ENCODE data around the gene XXYLT1.

Gene XXYLT1

GRCh38 chr3:195036974-195037373 is 234.0 kb downstream of the XXYLT1 start:
- DNase-seq = no peak

GRCh38 chr3:195036574-195036973 is 234.4 kb downstream of the XXYLT1 start:
- no peak for DNase-seq

GRCh38 chr3:195036203-195036505 is 234.8 kb downstream of the XXYLT1 start:
- no peak for DNase-seq

- peak; percentile 26 for DNase-seq
Measured at GRCh38 chr3:195035345-195036202, 235.4 kb downstream of the XXYLT1 start.

- DNase-seq = no peak
Measured at GRCh38 chr3:195034541-195034940, 236.4 kb downstream of the XXYLT1 start.

- DNase-seq = no peak
Measured at GRCh38 chr3:195034101-195034500, 236.9 kb downstream of the XXYLT1 start.

- DNase-seq = no peak
Measured at GRCh38 chr3:195033531-195034091, 237.3 kb downstream of the XXYLT1 start.

- no peak for DNase-seq
Measured at GRCh38 chr3:195032955-195033354, 238.0 kb downstream of the XXYLT1 start.

- no peak for DNase-seq
Measured at GRCh38 chr3:195032106-195032759, 238.7 kb downstream of the XXYLT1 start.

GRCh38 chr3:195031574-195032003 is 239.4 kb downstream of the XXYLT1 start:
- DNase-seq = no peak

- DNase-seq = peak; percentile 40
Measured at GRCh38 chr3:195030791-195031321, 240.1 kb downstream of the XXYLT1 start.

- no peak for DNase-seq
Measured at GRCh38 chr3:195028877-195029606, 241.9 kb downstream of the XXYLT1 start.

GRCh38 chr3:195025884-195026200 is 245.1 kb downstream of the XXYLT1 start:
- no peak for DNase-seq

GRCh38 chr3:195025056-195025883 is 245.7 kb downstream of the XXYLT1 start:
- no peak for DNase-seq

- no peak for DNase-seq
Measured at GRCh38 chr3:195023989-195024388, 247.0 kb downstream of the XXYLT1 start.

GRCh38 chr3:195023576-195023975 is 247.4 kb downstream of the XXYLT1 start:
- DNase-seq = no peak

GRCh38 chr3:195021692-195022091 is 249.3 kb downstream of the XXYLT1 start:
- DNase-seq = no peak

- no peak for DNase-seq
Measured at GRCh38 chr3:195020921-195021320, 250.0 kb downstream of the XXYLT1 start.

- DNase-seq = no peak
Measured at GRCh38 chr3:195020185-195020584, 250.8 kb downstream of the XXYLT1 start.

GRCh38 chr3:195019335-195019734 is 251.6 kb downstream of the XXYLT1 start:
- no peak for DNase-seq
